HCT116 (cell line): Measurements from ENCODE around the gene AGPAT2. TPM values are rescaled to one million over a fixed set of nuclear protein-coding genes. Genes with fewer than 3 reads are reported as not detected.

Experiments used
- ATAC-seq: fragments of 200-7000 bp; cut with Tn5 transposase; 2 replicates; pipeline ENCODE4 v1.9.1; 2020; ENCODE audit warnings: mild to moderate bottlenecking, moderate library complexity
- BruUV-seq: library from RNA; stranded (reverse); fragments of 400-500 nt; replicated peaks from 2 replicates; lab custom pipeline; 2021; lab: Mats Ljungman, UMichigan
- CTCF ChIA-PET: fragments of 300-600 bp; sonication (Branson Sonifier 250); formaldehyde crosslinking; loops from one replicate; lab custom pipeline; 2021; ENCODE audit warnings: antibody characterized with exemption; lab: Charles Lee
- POLR2A ChIA-PET: fragments of 300-600, 350-600 bp; sonication (Branson Sonifier 250); formaldehyde crosslinking; loops from one replicate; lab custom pipeline; 2021; ENCODE audit warnings: antibody characterized with exemption; lab: Charles Lee
- RAD21 ChIA-PET, 2 experiments: fragments of 300-600 bp; sonication (Branson Sonifier 250); formaldehyde crosslinking; loops; one replicate each; lab custom pipeline; 2023; ENCODE audit warnings: low total read pairs in 2 of 2; ENCODE audit not compliant: uncharacterized antibody in 2 of 2, unreplicated experiment in 2 of 2, low non-redundant PET in 1 of 2; lab: Charles Lee
- DNase-seq: peaks from one replicate; pipeline ENCODE4 v3.0.0-alpha.2; 2010; ENCODE audit warnings: low read depth, low spot score
- H2AFZ ChIP-seq: fragments of 200-600 bp; shearing (Covaris generic), sonication (generic); 2 replicates; pipeline ENCODE4 v1.6.1; 2017; ENCODE audit warnings: low read depth, mixed run types, mixed read lengths, antibody characterized with exemption, low read length; ENCODE audit not compliant: poor library complexity, severe bottlenecking
- H3K27ac ChIP-seq: 2 replicates; pipeline ENCODE4 v1.5.1; 2012; ENCODE audit warnings: low read depth, low read length
- H3K27me3 ChIP-seq: fragments of 200-600 bp; sonication (generic); 2 replicates; pipeline ENCODE4 v1.6.1; 2016; ENCODE audit warnings: mixed run types, low read length, mixed read lengths; ENCODE audit not compliant: insufficient read depth
- H3K36me3 ChIP-seq, 2 experiments: fragments of 200-500 bp in 1 of 2; fragments of 200-600 bp in 1 of 2; sonication (Bioruptor generic) in 1 of 2; sonication (generic) in 1 of 2; 2 replicates each; pipeline versions ENCODE4 v1.5.1 to v1.6.1; 2014 to 2016; ENCODE audit warnings: low read length in 2 of 2, inconsistent platforms in 1 of 2, mixed read lengths in 1 of 2, mixed run types in 1 of 2; ENCODE audit not compliant: insufficient read depth in 2 of 2, control insufficient read depth in 1 of 2
- H3K4me1 ChIP-seq, 2 experiments: fragments of 200-600 bp in 1 of 2; sonication (generic) in 1 of 2; 2 replicates each; pipeline versions ENCODE4 v1.5.1 to v1.6.1; 2012 to 2017; ENCODE audit warnings: low read length in 2 of 2, inconsistent platforms in 1 of 2, mild to moderate bottlenecking in 1 of 2, mixed read lengths in 1 of 2, mixed run types in 1 of 2, moderate library complexity in 1 of 2; ENCODE audit not compliant: insufficient read depth in 2 of 2, control insufficient read depth in 1 of 2
- H3K4me2 ChIP-seq: fragments of 200-600 bp; sonication (generic); 2 replicates; pipeline ENCODE4 v1.6.1; 2017; ENCODE audit warnings: mixed run types, low read length, mixed read lengths
- H3K4me3 ChIP-seq, 2 experiments: fragments of 200-600 bp in 1 of 2; sonication (generic) in 1 of 2; replicated peaks in 1 of 2; 2 replicates each; pipeline ENCODE4 v1.5.1; 2011 to 2016; ENCODE audit warnings: low read length in 2 of 2, control low read depth in 1 of 2, low read depth in 1 of 2, mild to moderate bottlenecking in 1 of 2, mixed read lengths in 1 of 2, mixed run types in 1 of 2
- H3K79me2 ChIP-seq: fragments of 200-600 bp; sonication (generic); 2 replicates; pipeline ENCODE4 v1.6.1; 2017; ENCODE audit warnings: mild to moderate bottlenecking, mixed run types, low read length, moderate library complexity, mixed read lengths; ENCODE audit not compliant: insufficient read depth
- H3K9ac ChIP-seq: fragments of 200-600 bp; sonication (generic); 2 replicates; pipeline ENCODE4 v1.6.1; 2016; ENCODE audit warnings: low read length, mixed read lengths
- H3K9me2 ChIP-seq: fragments of 200-600 bp; sonication (generic), shearing (Covaris generic); 2 replicates; pipeline ENCODE4 v1.6.1; 2017; ENCODE audit warnings: mixed run types, mild to moderate bottlenecking, moderate library complexity; ENCODE audit not compliant: insufficient read depth
- H3K9me3 ChIP-seq, 2 experiments: fragments of 200-500 bp in 1 of 2; fragments of 200-600 bp in 1 of 2; sonication (Bioruptor generic) in 1 of 2; sonication (generic) in 1 of 2; 2 replicates each; pipeline ENCODE4 v1.6.1; 2014 to 2017; ENCODE audit warnings: low read length in 2 of 2, mixed read lengths in 2 of 2, inconsistent platforms in 1 of 2, low read depth in 1 of 2, mild to moderate bottlenecking in 1 of 2, mixed run types in 1 of 2, moderate library complexity in 1 of 2; ENCODE audit not compliant: control insufficient read depth in 1 of 2, insufficient read depth in 1 of 2
- H4K20me1 ChIP-seq: fragments of 200-600 bp; sonication (generic), shearing (Covaris generic); 2 replicates; pipeline ENCODE4 v1.6.1; 2017; ENCODE audit warnings: mixed run types, mild to moderate bottlenecking, moderate library complexity; ENCODE audit not compliant: insufficient read depth
- CEBPB ChIP-seq: IDR thresholded peaks from 2 replicates; pipeline ENCODE4 v1.6.1; 2012; ENCODE audit warnings: low read depth
- ELF1 ChIP-seq: IDR thresholded peaks from 2 replicates; pipeline ENCODE4 v1.6.1; 2012; ENCODE audit warnings: low read depth, borderline replicate concordance
- EZH2phosphoT487 ChIP-seq: fragments of 200-600 bp; IDR thresholded peaks from 2 replicates; pipeline ENCODE4 v1.6.1; 2018; ENCODE audit warnings: antibody characterized with exemption, borderline replicate concordance
- JUND ChIP-seq: IDR thresholded peaks from 2 replicates; pipeline ENCODE4 v1.6.1; 2012
- POLR2AphosphoS5 ChIP-seq: IDR thresholded peaks from 2 replicates; pipeline ENCODE4 v1.6.1; 2011; ENCODE audit warnings: mild to moderate bottlenecking, low read depth, low read length, moderate library complexity
- TCF7L2 ChIP-seq: IDR thresholded peaks from 2 replicates; pipeline ENCODE4 v1.7.0; 2011; ENCODE audit warnings: borderline replicate concordance, inconsistent platforms; ENCODE audit not compliant: insufficient read depth, insufficient read length; ENCODE audit errors: extremely low read depth
- YY1 ChIP-seq: IDR thresholded peaks from 2 replicates; pipeline ENCODE4 v1.6.1; 2011; ENCODE audit warnings: low read length, low read depth, moderate library complexity, mild to moderate bottlenecking; ENCODE audit not compliant: insufficient replicate concordance; ENCODE audit errors: extremely low read depth
- ZFX ChIP-seq: fragments of 450-650 bp; IDR thresholded peaks from 2 replicates; pipeline ENCODE4 v1.6.1; 2017
- intact Hi-C: fragments of 100-400 bp; cut with micrococcal nuclease; formaldehyde crosslinking; loops from 2 replicates; pipeline ENCODE4 v1.10.0; 2022
- total RNA-seq: library from RNA; stranded (reverse); gene quantifications from one replicate; pipeline ENCODE4 v1.2.1, GENCODE V29; 2021; ENCODE audit not compliant: unreplicated experiment
- TF ChIP-seq, protein P1 (sequence below): IDR thresholded peaks from 2 replicates; pipeline ENCODE4 v1.6.1; 2011; ENCODE audit warnings: mild to moderate bottlenecking, low read length, moderate library complexity; ENCODE audit not compliant: insufficient replicate concordance; ENCODE audit errors: extremely low read depth

Gene AGPAT2
- total RNA-seq, 1 experiment from 2014 or later: 86.0 TPM

DNA sequence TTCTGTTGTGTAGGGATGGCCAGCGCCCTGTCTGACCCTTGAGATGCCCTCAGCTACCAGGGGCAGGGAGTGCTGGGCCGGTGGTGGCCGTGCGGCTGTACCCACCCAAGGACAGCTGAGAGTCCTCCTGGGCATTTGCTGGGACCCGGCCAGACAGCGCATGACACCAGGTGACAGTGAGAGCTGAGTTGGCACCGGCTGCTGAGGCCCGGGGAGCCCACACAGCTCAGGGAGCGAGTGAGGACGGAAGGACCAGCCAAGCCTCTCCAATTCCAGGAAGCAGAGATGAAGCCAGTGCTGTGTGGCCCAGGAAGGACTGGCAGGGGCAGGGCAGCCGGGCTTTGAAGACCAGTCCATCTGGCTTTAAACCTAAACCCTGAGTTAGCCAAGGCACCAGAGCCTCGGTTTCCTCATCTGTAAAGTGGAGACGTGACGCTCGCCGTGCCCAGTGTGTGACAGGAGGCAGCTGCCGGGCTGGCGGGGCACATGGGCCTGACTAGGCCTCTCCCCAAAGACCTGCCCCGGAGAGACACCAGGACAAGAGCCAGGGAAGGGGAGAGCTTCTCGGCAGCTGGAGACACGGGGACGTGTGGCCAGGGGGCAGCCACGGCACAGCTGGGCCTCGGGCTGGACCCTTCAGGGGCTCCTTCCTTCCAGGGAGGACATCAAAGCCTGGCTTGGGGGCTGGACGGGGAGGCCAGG is 3.0 kb upstream of the AGPAT2 start:
- ATAC-seq: no peak
- no peak for DNase-seq
- POLR2A ChIA-PET: no interaction called here
- H3K36me3 ChIP-seq: no peaks in the 10 kb centered on the region
- CTCF ChIA-PET: no interaction called here
- no peaks in the 10 kb centered on the region for H3K9me2 ChIP-seq
- H2AFZ ChIP-seq: no peak overlapping the region
- peak overlapping the region; percentile 33 for H3K4me2 ChIP-seq
- H3K27ac ChIP-seq: peak overlapping the region; percentile 24; the same call in 1 of the 2 replicates
- H4K20me1 ChIP-seq: no peaks in the 10 kb centered on the region
- no peak overlapping the region for H3K4me3 ChIP-seq
- H3K27me3 ChIP-seq: no peaks in the 10 kb centered on the region
- RAD21 ChIA-PET: no interaction called here
- no peak overlapping the region for H3K9ac ChIP-seq
- H3K79me2 ChIP-seq: peaks cover 16% of the 10 kb centered on the region
- TF ChIP-seq YY1: no peak
- no peak for TF ChIP-seq POLR2AphosphoS5
- no peak for TF ChIP-seq TCF7L2
- TF ChIP-seq EZH2phosphoT487: no peak
- TF ChIP-seq CEBPB: no peak
- no peak for TF ChIP-seq ELF1
- TF ChIP-seq ZFX: peak; percentile 29; the same call in 1 of the 2 replicates
- TF ChIP-seq, protein P1, sequence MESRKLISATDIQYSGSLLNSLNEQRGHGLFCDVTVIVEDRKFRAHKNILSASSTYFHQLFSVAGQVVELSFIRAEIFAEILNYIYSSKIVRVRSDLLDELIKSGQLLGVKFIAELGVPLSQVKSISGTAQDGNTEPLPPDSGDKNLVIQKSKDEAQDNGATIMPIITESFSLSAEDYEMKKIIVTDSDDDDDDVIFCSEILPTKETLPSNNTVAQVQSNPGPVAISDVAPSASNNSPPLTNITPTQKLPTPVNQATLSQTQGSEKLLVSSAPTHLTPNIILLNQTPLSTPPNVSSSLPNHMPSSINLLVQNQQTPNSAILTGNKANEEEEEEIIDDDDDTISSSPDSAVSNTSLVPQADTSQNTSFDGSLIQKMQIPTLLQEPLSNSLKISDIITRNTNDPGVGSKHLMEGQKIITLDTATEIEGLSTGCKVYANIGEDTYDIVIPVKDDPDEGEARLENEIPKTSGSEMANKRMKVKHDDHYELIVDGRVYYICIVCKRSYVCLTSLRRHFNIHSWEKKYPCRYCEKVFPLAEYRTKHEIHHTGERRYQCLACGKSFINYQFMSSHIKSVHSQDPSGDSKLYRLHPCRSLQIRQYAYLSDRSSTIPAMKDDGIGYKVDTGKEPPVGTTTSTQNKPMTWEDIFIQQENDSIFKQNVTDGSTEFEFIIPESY: no peak
- no peak for TF ChIP-seq JUND
- H3K9me3 ChIP-seq: no peaks in the 10 kb centered on the region
- no TSS peak for BruUV-seq
- peaks cover 54 to 77% of the 10 kb centered on the region in 2 experiments for H3K4me1 ChIP-seq
- intact Hi-C loops: no loop called here
